ENCODE data around the gene CUX1. TPM values are rescaled to one million over a fixed set of nuclear protein-coding genes. Genes with fewer than 3 reads are reported as not detected.
A peak's percentile ranks its signal among the peaks of the same experiment; 100 is the strongest.

Gene CUX1
- total RNA-seq, 1 experiment from 2014 or later = 53.5 TPM

DNA sequence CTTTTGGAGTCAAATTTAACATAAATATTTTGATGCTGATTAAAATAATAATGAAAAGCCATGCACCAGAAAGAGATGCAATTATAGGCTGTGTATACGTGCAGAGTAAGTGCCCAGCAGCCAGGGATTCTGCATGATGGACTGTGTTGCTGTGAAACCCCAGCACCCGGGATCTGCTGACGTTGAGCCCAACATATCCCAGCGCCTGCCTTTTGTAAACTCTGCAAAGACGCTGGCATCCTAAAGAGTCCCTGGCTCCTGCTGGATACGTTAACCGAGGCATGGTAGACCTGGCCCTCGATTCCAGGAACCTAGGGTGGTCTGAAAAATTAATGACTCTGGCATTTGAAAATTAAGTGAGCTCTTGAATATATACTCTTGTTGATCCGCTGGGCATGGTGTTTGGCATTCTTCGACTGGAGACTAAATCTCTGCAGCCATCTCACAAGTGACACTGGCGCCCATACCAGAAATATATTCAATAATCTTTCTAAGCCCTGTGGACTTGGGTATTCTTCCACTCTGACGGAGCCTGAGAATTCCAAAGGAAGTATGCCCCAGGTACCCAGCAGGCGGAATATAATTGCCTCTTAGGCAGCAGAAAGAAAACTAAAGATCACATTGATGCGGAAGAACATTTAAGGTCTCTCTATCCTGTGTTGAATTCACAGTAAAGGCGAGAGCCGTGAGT is 278.0 kb downstream of the CUX1 start:
- H3K4me3 Mint-ChIP-seq = no peak overlapping the region
- WGBS (ENCODE audit: extremely low coverage, insufficient read length, low lambda C conversion rate) = no CpG with 5 or more reads among the region's 16 CpGs
- Histone ChIP-seq H2BK120ac (ENCODE audit: low read depth, low read length, poor library complexity, severe bottlenecking) (no peak overlapping the region), H3K27me3 (ENCODE audit: insufficient read depth, low read length) (no peaks in the 10 kb centered on the region; the same call in 1 of the 2 replicates), H3K79me1 (ENCODE audit: insufficient read depth, low read depth, low read length, poor library complexity, severe bottlenecking) (no peaks in the 10 kb centered on the region), H4K91ac (ENCODE audit: insufficient read length, low read depth, low read length) (no peak overlapping the region), H3K9me3 (ENCODE audit: control insufficient read depth, low read depth, low read length) (no peaks in the 10 kb centered on the region), H3K14ac (ENCODE audit: insufficient read depth, low read length) (no peak overlapping the region; the same call in 1 of the 2 replicates), H2BK12ac (ENCODE audit: insufficient read length, low read depth, low read length) (no peak overlapping the region), H3K27ac (ENCODE audit: insufficient read length, low read depth, low read length) (no peak overlapping the region), H2BK5ac (ENCODE audit: insufficient read length, low read length) (no peak overlapping the region), H3K4me1 (ENCODE audit: insufficient read depth, low read length) (no peaks in the 10 kb centered on the region), H3K79me2 (ENCODE audit: insufficient read depth, low read length) (no peaks in the 10 kb centered on the region), H3K23ac (ENCODE audit: insufficient read length, low read depth, low read length) (no peak overlapping the region), H3K23me2 (ENCODE audit: insufficient read length, low read depth, low read length, poor library complexity, severe bottlenecking) (no peaks in the 10 kb centered on the region), H4K20me1 (ENCODE audit: control insufficient read depth, insufficient read depth, insufficient read length) (no peaks in the 10 kb centered on the region), H2AFZ (ENCODE audit: low read length) (no peak overlapping the region), H3K18ac (ENCODE audit: insufficient read length, low read depth, low read length) (no peak overlapping the region), H4K5ac (ENCODE audit: insufficient read length, low read depth, low read length) (no peak overlapping the region), H3T11ph (ENCODE audit: low read length) (no peak overlapping the region), H3K4ac (ENCODE audit: low read depth, low read length) (no peak overlapping the region), H3K56ac (ENCODE audit: insufficient read length, low read depth, low read length) (no peak overlapping the region), H4K8ac (replicated peaks; ENCODE audit: insufficient read length, low read depth, low read length) (no peak overlapping the region), H2BK15ac (ENCODE audit: low read depth, low read length) (no peak overlapping the region; the same call in 1 of the 2 replicates), H3K9ac (ENCODE audit: extremely low read depth, insufficient read length, low read length) (no peak overlapping the region), H3K4me2 (ENCODE audit: insufficient read depth, insufficient read length, low read length) (no peak overlapping the region), H2BK20ac (ENCODE audit: low read depth, low read length, poor library complexity, severe bottlenecking) (no peak overlapping the region), H2AK5ac (ENCODE audit: insufficient read length, low read length) (no peak overlapping the region)
- H3K4me1 Mint-ChIP-seq = peaks cover 32 to 40% of the 10 kb centered on the region in 2 experiments
- peak; percentile 17 for DNase-seq
- peak overlapping the region in 1 of 3 experiments; percentile 36; a peak in 2 of 7 replicates for H3K27ac Mint-ChIP-seq
- TF ChIP-seq, protein P1, sequence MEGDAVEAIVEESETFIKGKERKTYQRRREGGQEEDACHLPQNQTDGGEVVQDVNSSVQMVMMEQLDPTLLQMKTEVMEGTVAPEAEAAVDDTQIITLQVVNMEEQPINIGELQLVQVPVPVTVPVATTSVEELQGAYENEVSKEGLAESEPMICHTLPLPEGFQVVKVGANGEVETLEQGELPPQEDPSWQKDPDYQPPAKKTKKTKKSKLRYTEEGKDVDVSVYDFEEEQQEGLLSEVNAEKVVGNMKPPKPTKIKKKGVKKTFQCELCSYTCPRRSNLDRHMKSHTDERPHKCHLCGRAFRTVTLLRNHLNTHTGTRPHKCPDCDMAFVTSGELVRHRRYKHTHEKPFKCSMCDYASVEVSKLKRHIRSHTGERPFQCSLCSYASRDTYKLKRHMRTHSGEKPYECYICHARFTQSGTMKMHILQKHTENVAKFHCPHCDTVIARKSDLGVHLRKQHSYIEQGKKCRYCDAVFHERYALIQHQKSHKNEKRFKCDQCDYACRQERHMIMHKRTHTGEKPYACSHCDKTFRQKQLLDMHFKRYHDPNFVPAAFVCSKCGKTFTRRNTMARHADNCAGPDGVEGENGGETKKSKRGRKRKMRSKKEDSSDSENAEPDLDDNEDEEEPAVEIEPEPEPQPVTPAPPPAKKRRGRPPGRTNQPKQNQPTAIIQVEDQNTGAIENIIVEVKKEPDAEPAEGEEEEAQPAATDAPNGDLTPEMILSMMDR (conservative IDR thresholded peaks at IDR 0.05) = no peak
- H3K36me3 Mint-ChIP-seq (ENCODE audit: insufficient read depth in 1 of 3, low read depth in 3 of 3) = peaks cover 5 to 10% (median 6%) of the 10 kb centered on the region in 3 experiments; a peak in 6 of 7 replicates
- no peaks in the 10 kb centered on the region for H3K27me3 Mint-ChIP-seq (ENCODE audit: low read depth)
- H3K9me3 Mint-ChIP-seq = no peaks in the 10 kb centered on the region; a peak in 1 of 5 replicates

All from H9 (cell line).